ENCODE results near the gene TYSND1.

Gene TYSND1

DNA sequence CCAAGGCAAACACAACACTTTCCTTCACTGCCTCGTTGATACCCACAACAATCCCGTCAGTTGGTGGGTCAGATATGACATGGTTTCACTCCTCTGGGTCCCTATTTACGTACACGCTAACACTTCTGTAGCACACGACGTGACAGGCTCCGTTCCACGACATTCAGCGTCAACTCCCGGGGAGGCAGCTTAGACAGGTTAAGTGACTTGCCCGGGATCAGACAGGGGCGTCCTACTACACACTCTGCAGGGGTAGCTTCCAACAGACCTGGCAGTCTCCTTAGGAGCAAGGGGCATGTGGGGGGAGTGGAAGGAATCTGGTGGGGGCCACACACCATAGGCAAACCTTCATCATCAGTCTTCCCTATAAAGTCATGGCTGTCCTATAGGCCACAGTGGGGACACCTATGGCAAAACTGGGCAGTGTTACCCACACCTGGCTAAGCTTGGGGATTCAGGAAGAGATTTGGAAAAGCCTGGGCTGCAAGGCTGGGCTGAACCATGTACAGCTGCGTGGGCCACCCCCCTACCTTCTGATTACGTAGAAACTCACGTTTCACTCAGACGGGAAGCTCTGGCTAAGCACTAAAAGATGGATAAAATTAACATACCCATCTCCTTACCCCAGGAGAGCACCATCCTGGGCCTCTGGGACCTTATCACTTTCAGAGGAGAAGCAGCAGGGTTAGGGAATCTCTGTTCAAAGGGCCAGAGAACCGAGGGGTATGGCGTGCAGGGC is 2.0 kb downstream of the TYSND1 start:
- Histone ChIP-seq H3K9ac (ENCODE audit: low read depth, low read length, poor library complexity, severe bottlenecking) (peak overlapping the region; percentile 74), H3K9me2 (replicated peaks; ENCODE audit: low read depth, low read length) (no peaks in the 10 kb centered on the region), H3K79me2 (ENCODE audit: insufficient read depth, low read length) (peaks cover 12% of the 10 kb centered on the region; the same call in 1 of the 2 replicates), H3K4me1 (ENCODE audit: insufficient read depth, low read length, poor library complexity, severe bottlenecking) (peaks cover 17% of the 10 kb centered on the region), H3K9me3 (ENCODE audit: insufficient read depth, low read depth, low read length) (no peaks in the 10 kb centered on the region), H2AFZ (ENCODE audit: low read length) (no peak overlapping the region), H3K4me2 (ENCODE audit: low read depth, low read length, poor library complexity, severe bottlenecking) (peak overlapping the region; percentile 90), H3F3A (ENCODE audit: low read depth) (0 out of 2 replicates have a peak, but pooled peaks cover 6% of the 10 kb centered on the region), H3K4me3 (ENCODE audit: low read length, poor library complexity, severe bottlenecking) (peak overlapping the region; percentile 83), H3K36me3 (ENCODE audit: insufficient read depth, low read length) (peaks cover 5% of the 10 kb centered on the region; the same call in 1 of the 2 replicates), H3K27me3 (ENCODE audit: insufficient read depth, low read length, poor library complexity, severe bottlenecking) (no peaks in the 10 kb centered on the region), H4K20me1 (ENCODE audit: insufficient read depth, low read length, poor library complexity, severe bottlenecking) (peaks cover 8% of the 10 kb centered on the region)
- no peak for TF ChIP-seq CTCF (conservative IDR thresholded peaks at IDR 0.05; ENCODE audit: low read length)
- no peak for TF ChIP-seq EZH2phosphoT487 (IDR thresholded peaks at IDR 0.05; ENCODE audit: borderline replicate concordance)

GRCh38 chr10:70142555-70142954 is 3.9 kb downstream of the TYSND1 start:
- H3F3A ChIP-seq (ENCODE audit: low read depth): 0 out of 2 replicates have a peak, but pooled peaks cover 5% of the 10 kb centered on the region
- H3K4me3 ChIP-seq (ENCODE audit: low read length, poor library complexity, severe bottlenecking): no peak overlapping the region
- no peak overlapping the region for H2AFZ ChIP-seq (ENCODE audit: low read length)
- no peaks in the 10 kb centered on the region for H3K9me2 ChIP-seq (replicated peaks; ENCODE audit: low read depth, low read length)
- H3K27me3 ChIP-seq (ENCODE audit: insufficient read depth, low read length, poor library complexity, severe bottlenecking): no peaks in the 10 kb centered on the region
- H3K9me3 ChIP-seq (ENCODE audit: insufficient read depth, low read depth, low read length): no peaks in the 10 kb centered on the region
- H3K36me3 ChIP-seq (ENCODE audit: insufficient read depth, low read length): no peaks in the 10 kb centered on the region
- no peak for TF ChIP-seq EZH2phosphoT487 (IDR thresholded peaks at IDR 0.05; ENCODE audit: borderline replicate concordance)
- no peak for TF ChIP-seq CTCF (conservative IDR thresholded peaks at IDR 0.05; ENCODE audit: low read length)
- H3K4me1 ChIP-seq (ENCODE audit: insufficient read depth, low read length, poor library complexity, severe bottlenecking): peaks cover 17% of the 10 kb centered on the region
- no peak overlapping the region for H3K9ac ChIP-seq (ENCODE audit: low read depth, low read length, poor library complexity, severe bottlenecking)
- peaks cover 12% of the 10 kb centered on the region; the same call in 1 of the 2 replicates for H3K79me2 ChIP-seq (ENCODE audit: insufficient read depth, low read length)
- peaks cover 8% of the 10 kb centered on the region for H4K20me1 ChIP-seq (ENCODE audit: insufficient read depth, low read length, poor library complexity, severe bottlenecking)
- H3K4me2 ChIP-seq (ENCODE audit: low read depth, low read length, poor library complexity, severe bottlenecking): no peak overlapping the region

DNA sequence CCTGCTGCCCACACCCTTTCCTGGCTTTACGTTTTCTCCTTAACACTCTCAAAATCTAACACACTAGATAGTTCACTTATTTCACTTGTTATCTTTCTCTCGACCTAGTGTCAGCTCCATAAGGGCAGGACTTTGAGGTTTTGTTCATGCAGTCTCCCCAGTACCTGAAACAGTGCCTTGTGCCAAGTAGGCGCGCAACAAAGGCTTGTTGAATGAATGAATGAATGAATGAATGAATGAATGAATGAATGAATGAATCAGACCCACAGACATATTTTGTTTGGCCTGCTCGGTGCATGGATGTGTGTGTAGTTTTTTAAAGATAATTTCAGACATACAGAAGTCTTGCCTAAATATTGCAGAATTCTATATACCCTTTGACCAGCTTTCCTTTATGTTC is 6.2 kb downstream of the TYSND1 start:
- peaks cover 3% of the 10 kb centered on the region for H4K20me1 ChIP-seq (ENCODE audit: insufficient read depth, low read length, poor library complexity, severe bottlenecking)
- H3K4me2 ChIP-seq (ENCODE audit: low read depth, low read length, poor library complexity, severe bottlenecking): no peak overlapping the region
- H3K79me2 ChIP-seq (ENCODE audit: insufficient read depth, low read length): peaks cover 11% of the 10 kb centered on the region; the same call in 1 of the 2 replicates
- no peaks in the 10 kb centered on the region for H3K9me2 ChIP-seq (replicated peaks; ENCODE audit: low read depth, low read length)
- no peaks in the 10 kb centered on the region for H3K36me3 ChIP-seq (ENCODE audit: insufficient read depth, low read length)
- no peak overlapping the region for H3K4me3 ChIP-seq (ENCODE audit: low read length, poor library complexity, severe bottlenecking)
- no peaks in the 10 kb centered on the region for H3K27me3 ChIP-seq (ENCODE audit: insufficient read depth, low read length, poor library complexity, severe bottlenecking)
- H3K9me3 ChIP-seq (ENCODE audit: insufficient read depth, low read depth, low read length): no peaks in the 10 kb centered on the region
- TF ChIP-seq EZH2phosphoT487 (IDR thresholded peaks at IDR 0.05; ENCODE audit: borderline replicate concordance): no peak
- no peak for TF ChIP-seq CTCF (conservative IDR thresholded peaks at IDR 0.05; ENCODE audit: low read length)
- peaks cover 10% of the 10 kb centered on the region for H3K4me1 ChIP-seq (ENCODE audit: insufficient read depth, low read length, poor library complexity, severe bottlenecking)
- no peaks in the 10 kb centered on the region for H3F3A ChIP-seq (ENCODE audit: low read depth)
- H2AFZ ChIP-seq (ENCODE audit: low read length): no peak overlapping the region
- no peak overlapping the region for H3K9ac ChIP-seq (ENCODE audit: low read depth, low read length, poor library complexity, severe bottlenecking)

Data from Loucy (cell line).